HEK293 (cell line): Measurements from ENCODE around the gene C19orf33.

Source experiments
- IKZF3 ChIP-seq: fragments of 450-650 bp; IDR thresholded peaks from 2 replicates; pipeline ENCODE4 v1.5.0; 2018; ENCODE audit warnings: missing biosample characterization, mild to moderate bottlenecking, missing genetic modification characterization, moderate library complexity
- KLF8 ChIP-seq: fragments of 450-650 bp; formaldehyde crosslinking; IDR thresholded peaks from 2 replicates; pipeline ENCODE4 v1.5.1; 2016; ENCODE audit warnings: missing biosample characterization, missing genetic modification characterization
- OVOL3 ChIP-seq: fragments of 450-650 bp; formaldehyde crosslinking; IDR thresholded peaks from 2 replicates; pipeline ENCODE4 v1.5.1; 2016; ENCODE audit warnings: missing biosample characterization, missing genetic modification characterization
- PATZ1 ChIP-seq: fragments of 450-650 bp; formaldehyde crosslinking; IDR thresholded peaks from 2 replicates; pipeline ENCODE4 v1.5.1; 2016; ENCODE audit warnings: missing biosample characterization, missing genetic modification characterization
- PRDM10 ChIP-seq: fragments of 450-650 bp; formaldehyde crosslinking; IDR thresholded peaks from 2 replicates; pipeline ENCODE4 v1.5.1; 2016; ENCODE audit warnings: missing biosample characterization, missing genetic modification characterization
- SCRT1 ChIP-seq: fragments of 450-650 bp; formaldehyde crosslinking; IDR thresholded peaks from 2 replicates; pipeline ENCODE4 v1.5.1; 2016; ENCODE audit warnings: missing biosample characterization, missing genetic modification characterization, borderline replicate concordance
- TCF7L2 ChIP-seq: IDR thresholded peaks from 2 replicates; pipeline ENCODE4 v1.6.1; 2011; ENCODE audit warnings: low read depth, mild to moderate bottlenecking, inconsistent platforms, low read length, moderate library complexity, borderline replicate concordance
- ZBTB20 ChIP-seq: fragments of 450-650 bp; formaldehyde crosslinking; IDR thresholded peaks from 2 replicates; pipeline ENCODE4 v1.5.1; 2016; ENCODE audit warnings: missing biosample characterization, missing genetic modification characterization
- ZBTB8A ChIP-seq: fragments of 450-650 bp; formaldehyde crosslinking; IDR thresholded peaks from 2 replicates; pipeline ENCODE4 v1.5.1; 2016; ENCODE audit warnings: missing biosample characterization, missing genetic modification characterization
- ZFP41 ChIP-seq: fragments of 450-650 bp; formaldehyde crosslinking; IDR thresholded peaks from 2 replicates; pipeline ENCODE4 v1.5.1; 2016; ENCODE audit warnings: missing biosample characterization, missing genetic modification characterization, borderline replicate concordance
- ZIC2 ChIP-seq: fragments of 450-650 bp; formaldehyde crosslinking; IDR thresholded peaks from 2 replicates; pipeline ENCODE4 v1.5.1; 2016; ENCODE audit warnings: missing biosample characterization, missing genetic modification characterization
- ZNF121 ChIP-seq: fragments of 450-650 bp; formaldehyde crosslinking; IDR thresholded peaks from 2 replicates; pipeline ENCODE4 v1.5.1; 2016; ENCODE audit warnings: missing biosample characterization, missing genetic modification characterization
- ZNF2 ChIP-seq: fragments of 450-650 bp; formaldehyde crosslinking; IDR thresholded peaks from 2 replicates; pipeline ENCODE4 v1.5.1; 2016; ENCODE audit warnings: missing biosample characterization, missing genetic modification characterization
- ZNF223 ChIP-seq: fragments of 450-650 bp; formaldehyde crosslinking; IDR thresholded peaks from 2 replicates; pipeline ENCODE4 v1.5.1; 2016; ENCODE audit warnings: missing biosample characterization, missing genetic modification characterization
- ZNF354C ChIP-seq: fragments of 450-650 bp; formaldehyde crosslinking; IDR thresholded peaks from 2 replicates; pipeline ENCODE4 v1.5.1; 2016; ENCODE audit warnings: missing biosample characterization, missing genetic modification characterization, low read depth, borderline replicate concordance
- ZNF416 ChIP-seq: fragments of 450-650 bp; formaldehyde crosslinking; IDR thresholded peaks from 2 replicates; pipeline ENCODE4 v1.5.1; 2016; ENCODE audit warnings: missing biosample characterization, missing genetic modification characterization
- ZNF449 ChIP-seq: fragments of 450-650 bp; formaldehyde crosslinking; IDR thresholded peaks from 2 replicates; pipeline ENCODE4 v1.5.1; 2017; ENCODE audit warnings: missing biosample characterization, mild to moderate bottlenecking, missing genetic modification characterization, moderate library complexity
- ZNF473 ChIP-seq: fragments of 450-650 bp; formaldehyde crosslinking; IDR thresholded peaks from 2 replicates; pipeline ENCODE4 v1.5.1; 2017; ENCODE audit warnings: missing biosample characterization, missing genetic modification characterization
- ZNF664 ChIP-seq: fragments of 450-650 bp; formaldehyde crosslinking; IDR thresholded peaks from 2 replicates; pipeline ENCODE4 v1.5.1; 2016; ENCODE audit warnings: missing biosample characterization, missing genetic modification characterization
- ZNF692 ChIP-seq: fragments of 450-650 bp; formaldehyde crosslinking; IDR thresholded peaks from 2 replicates; pipeline ENCODE4 v1.5.1; 2016; ENCODE audit warnings: missing biosample characterization, missing genetic modification characterization
- TF ChIP-seq, protein P1 (sequence below): fragments of 450-650 bp; formaldehyde crosslinking; IDR thresholded peaks from 2 replicates; pipeline ENCODE4 v1.5.1; 2016; ENCODE audit warnings: missing biosample characterization, missing genetic modification characterization
- TF ChIP-seq, protein P2 (sequence below): fragments of 450-650 bp; formaldehyde crosslinking; IDR thresholded peaks from 2 replicates; pipeline ENCODE4 v1.5.1; 2016; ENCODE audit warnings: missing biosample characterization, missing genetic modification characterization
- TF ChIP-seq, protein P3 (sequence below): fragments of 450-650 bp; formaldehyde crosslinking; IDR thresholded peaks from 2 replicates; pipeline ENCODE4 v1.5.1; 2016; ENCODE audit warnings: missing biosample characterization, missing genetic modification characterization
- TF ChIP-seq, protein P4 (sequence below): IDR thresholded peaks from 2 replicates; pipeline ENCODE4 v1.6.1; 2011; ENCODE audit warnings: mild to moderate bottlenecking, low read depth, low read length, borderline replicate concordance

The C19orf33 gene

GRCh38 chr19:38319421-38320258 lies 15.6 kb downstream of the C19orf33 start, which contains the start of gene KCNK6 (continued):
- TF ChIP-seq ZIC2 (tag by site-specific recombination), result peak; percentile 79
- TF ChIP-seq TCF7L2, result no peak
- TF ChIP-seq ZNF416 (tag by site-specific recombination), result 0 out of 2 replicates have a peak, but pooled peaks have one; percentile 17
- peak; percentile 46; the same call in 1 of the 2 replicates for TF ChIP-seq ZNF449 (tag by site-specific recombination)
- TF ChIP-seq, protein P1, sequence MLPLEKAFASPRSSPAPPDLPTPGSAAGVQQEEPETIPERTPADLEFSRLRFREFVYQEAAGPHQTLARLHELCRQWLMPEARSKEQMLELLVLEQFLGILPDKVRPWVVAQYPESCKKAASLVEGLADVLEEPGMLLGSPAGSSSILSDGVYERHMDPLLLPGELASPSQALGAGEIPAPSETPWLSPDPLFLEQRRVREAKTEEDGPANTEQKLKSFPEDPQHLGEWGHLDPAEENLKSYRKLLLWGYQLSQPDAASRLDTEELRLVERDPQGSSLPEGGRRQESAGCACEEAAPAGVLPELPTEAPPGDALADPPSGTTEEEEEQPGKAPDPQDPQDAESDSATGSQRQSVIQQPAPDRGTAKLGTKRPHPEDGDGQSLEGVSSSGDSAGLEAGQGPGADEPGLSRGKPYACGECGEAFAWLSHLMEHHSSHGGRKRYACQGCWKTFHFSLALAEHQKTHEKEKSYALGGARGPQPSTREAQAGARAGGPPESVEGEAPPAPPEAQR (tag by site-specific recombination), result no peak
- no peak for TF ChIP-seq ZNF2 (tag by site-specific recombination)
- TF ChIP-seq ZNF354C, result no peak
- TF ChIP-seq IKZF3 (tag by site-specific recombination), result no peak
- no peak for TF ChIP-seq OVOL3
- TF ChIP-seq, protein P2, sequence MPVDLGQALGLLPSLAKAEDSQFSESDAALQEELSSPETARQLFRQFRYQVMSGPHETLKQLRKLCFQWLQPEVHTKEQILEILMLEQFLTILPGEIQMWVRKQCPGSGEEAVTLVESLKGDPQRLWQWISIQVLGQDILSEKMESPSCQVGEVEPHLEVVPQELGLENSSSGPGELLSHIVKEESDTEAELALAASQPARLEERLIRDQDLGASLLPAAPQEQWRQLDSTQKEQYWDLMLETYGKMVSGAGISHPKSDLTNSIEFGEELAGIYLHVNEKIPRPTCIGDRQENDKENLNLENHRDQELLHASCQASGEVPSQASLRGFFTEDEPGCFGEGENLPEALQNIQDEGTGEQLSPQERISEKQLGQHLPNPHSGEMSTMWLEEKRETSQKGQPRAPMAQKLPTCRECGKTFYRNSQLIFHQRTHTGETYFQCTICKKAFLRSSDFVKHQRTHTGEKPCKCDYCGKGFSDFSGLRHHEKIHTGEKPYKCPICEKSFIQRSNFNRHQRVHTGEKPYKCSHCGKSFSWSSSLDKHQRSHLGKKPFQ, result no peak
- TF ChIP-seq ZFP41, result no peak
- no peak for TF ChIP-seq ZNF664 (tag by site-specific recombination)
- TF ChIP-seq KLF8 (tag by site-specific recombination), result 0 out of 2 replicates have a peak, but pooled peaks have one; percentile 35
- peak; percentile 15; the same call in 1 of the 2 replicates for TF ChIP-seq ZBTB20 (tag by site-specific recombination)
- peak; percentile 53 for TF ChIP-seq PATZ1 (tag by site-specific recombination)
- TF ChIP-seq, protein P3, sequence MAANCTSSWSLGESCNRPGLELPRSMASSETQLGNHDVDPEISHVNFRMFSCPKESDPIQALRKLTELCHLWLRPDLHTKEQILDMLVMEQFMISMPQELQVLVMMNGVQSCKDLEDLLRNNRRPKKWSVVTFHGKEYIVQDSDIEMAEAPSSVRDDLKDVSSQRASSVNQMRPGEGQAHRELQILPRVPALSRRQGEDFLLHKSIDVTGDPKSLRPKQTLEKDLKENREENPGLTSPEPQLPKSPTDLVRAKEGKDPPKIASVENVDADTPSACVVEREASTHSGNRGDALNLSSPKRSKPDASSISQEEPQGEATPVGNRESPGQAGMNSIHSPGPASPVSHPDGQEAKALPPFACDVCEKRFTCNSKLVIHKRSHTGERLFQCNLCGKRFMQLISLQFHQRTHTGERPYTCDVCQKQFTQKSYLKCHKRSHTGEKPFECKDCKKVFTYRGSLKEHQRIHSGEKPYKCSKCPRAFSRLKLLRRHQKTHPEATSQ, result no peak
- no peak for TF ChIP-seq ZNF473 (tag by site-specific recombination)
- TF ChIP-seq ZBTB8A (tag by site-specific recombination), result peak; percentile 87
- TF ChIP-seq ZNF223 (tag by site-specific recombination), result 0 out of 2 replicates have a peak, but pooled peaks have one; percentile 21
- TF ChIP-seq, protein P4, sequence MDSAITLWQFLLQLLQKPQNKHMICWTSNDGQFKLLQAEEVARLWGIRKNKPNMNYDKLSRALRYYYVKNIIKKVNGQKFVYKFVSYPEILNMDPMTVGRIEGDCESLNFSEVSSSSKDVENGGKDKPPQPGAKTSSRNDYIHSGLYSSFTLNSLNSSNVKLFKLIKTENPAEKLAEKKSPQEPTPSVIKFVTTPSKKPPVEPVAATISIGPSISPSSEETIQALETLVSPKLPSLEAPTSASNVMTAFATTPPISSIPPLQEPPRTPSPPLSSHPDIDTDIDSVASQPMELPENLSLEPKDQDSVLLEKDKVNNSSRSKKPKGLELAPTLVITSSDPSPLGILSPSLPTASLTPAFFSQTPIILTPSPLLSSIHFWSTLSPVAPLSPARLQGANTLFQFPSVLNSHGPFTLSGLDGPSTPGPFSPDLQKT, result no peak
- no peak for TF ChIP-seq ZNF121 (tag by site-specific recombination)
- peak; percentile 38; the same call in 1 of the 2 replicates for TF ChIP-seq ZNF692 (tag by site-specific recombination)
- no peak for TF ChIP-seq SCRT1 (tag by site-specific recombination)
- peak; percentile 71 for TF ChIP-seq PRDM10 (tag by site-specific recombination)
